Fibroblast of villous mesenchyme (primary cell): ENCODE measurements around the gene PEAK1. TPM values are rescaled to one million over a fixed set of nuclear protein-coding genes. Genes with fewer than 3 reads are reported as not detected.

Experiments used
- DNase-seq: peaks from one replicate; pipeline ENCODE4 v3.0.0-alpha.2; 2010; ENCODE audit warnings: low read depth
- H3K4me3 ChIP-seq: 2 replicates; pipeline ENCODE4 v1.5.1; 2011; ENCODE audit warnings: low read depth, mild to moderate bottlenecking, low read length
- CTCF ChIP-seq: IDR thresholded peaks from 2 replicates; pipeline ENCODE4 v1.5.1; 2012; ENCODE audit warnings: low read depth, mild to moderate bottlenecking, low read length; ENCODE audit not compliant: insufficient read depth
- total RNA-seq: library from RNA; depleted of rRNA; stranded (reverse); fragments of >200 nt; gene quantifications from 2 replicates; pipeline ENCODE4 v1.2.3, GENCODE V29; 2012

The PEAK1 gene
- total RNA-seq, 1 donor, result 77.3 TPM

GRCh38 chr15:77336006-77336405 is 83.9 kb downstream of the PEAK1 start:
- no peak for DNase-seq
- no peak for TF ChIP-seq CTCF
- H3K4me3 ChIP-seq, result no peak overlapping the region

DNA sequence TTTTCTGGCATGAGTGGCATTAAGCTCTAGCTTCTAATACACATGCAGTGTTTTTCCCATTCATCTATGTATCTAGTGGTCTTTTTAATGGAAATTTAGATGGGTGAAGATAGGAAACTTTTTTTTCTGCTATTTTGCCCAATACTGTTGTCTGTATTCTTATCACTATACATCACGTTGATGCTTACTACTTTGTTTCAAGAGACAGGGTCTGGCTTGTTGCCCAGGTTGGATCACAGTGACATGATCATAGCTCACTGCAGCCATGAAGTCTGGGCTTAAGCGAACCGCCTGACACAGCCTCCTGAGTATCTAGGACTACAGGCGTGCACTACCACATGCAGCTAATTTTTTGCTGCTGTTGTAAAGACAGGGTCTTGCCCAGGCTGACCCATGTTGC is 84.6 kb downstream of the PEAK1 start:
- TF ChIP-seq CTCF, result no peak
- DNase-seq, result no peak
- no peak overlapping the region for H3K4me3 ChIP-seq

- H3K4me3 ChIP-seq, result no peak overlapping the region
- no peak for TF ChIP-seq CTCF
- no peak for DNase-seq
Observed at GRCh38 chr15:77333166-77333565, 86.7 kb downstream of the PEAK1 start.

- no peak for TF ChIP-seq CTCF
- no peak overlapping the region for H3K4me3 ChIP-seq
- no peak for DNase-seq
Observed at GRCh38 chr15:77329202-77329601, 90.7 kb downstream of the PEAK1 start.

GRCh38 chr15:77327844-77328529 is 91.9 kb downstream of the PEAK1 start:
- TF ChIP-seq CTCF, result no peak
- no peak for DNase-seq
- no peak overlapping the region for H3K4me3 ChIP-seq

- H3K4me3 ChIP-seq, result no peak overlapping the region
- no peak for TF ChIP-seq CTCF
- DNase-seq, result no peak
Observed at GRCh38 chr15:77327168-77327567, 92.7 kb downstream of the PEAK1 start.

GRCh38 chr15:77326366-77326765 is 93.5 kb downstream of the PEAK1 start:
- TF ChIP-seq CTCF, result no peak
- DNase-seq, result no peak

More at GRCh38 chr15:77326366-77326765, 93.5 kb downstream of the PEAK1 start:
- no peak overlapping the region for H3K4me3 ChIP-seq
